IMR-90 (cell line): ENCODE data around the gene BSPH1. TPM values are rescaled to one million over a fixed set of nuclear protein-coding genes. Genes with fewer than 3 reads are reported as not detected.

Source experiments
- ATAC-seq: fragments of 200-7000 bp; cut with Tn5 transposase; 2 replicates; pipeline ENCODE4 v1.9.1; 2020; ENCODE audit warnings: low read depth, mild to moderate bottlenecking, moderate library complexity
- BruUV-seq: library from RNA; stranded (reverse); fragments of 400-500 nt; replicated peaks from 2 replicates; lab custom pipeline; 2021; lab: Mats Ljungman, UMichigan
- CTCF ChIA-PET: fragments of 300-600 bp; formaldehyde crosslinking; extraction: SDS; loops from one replicate; lab custom pipeline; 2021; ENCODE audit warnings: antibody characterized with exemption; lab: Yijun Ruan, JAX
- POLR2A ChIA-PET: fragments of 300-600 bp; sonication (Branson Sonifier 250); formaldehyde crosslinking; loops from one replicate; lab custom pipeline; 2022; ENCODE audit warnings: antibody characterized with exemption; ENCODE audit not compliant: unreplicated experiment; lab: Charles Lee
- DNase-seq: peaks from one replicate; pipeline ENCODE4 v3.0.0; 2013
- H2AFZ ChIP-seq: replicated peaks from 2 replicates; pipeline ENCODE3; 2013; ENCODE audit warnings: low read length, mild to moderate bottlenecking; ENCODE audit not compliant: poor library complexity
- H2AK5ac ChIP-seq: 2 replicates; pipeline ENCODE4 v1.6.1; 2013; ENCODE audit warnings: low read depth, low read length, inconsistent platforms
- H2AK9ac ChIP-seq: replicated peaks from 2 replicates; pipeline ENCODE3; 2013; ENCODE audit warnings: mild to moderate bottlenecking, low read depth, low read length, moderate library complexity; ENCODE audit not compliant: poor library complexity
- H2BK120ac ChIP-seq: 2 replicates; pipeline ENCODE4 v1.6.1; 2013; ENCODE audit warnings: low read depth, low read length, inconsistent platforms
- H2BK15ac ChIP-seq: 3 replicates; pipeline ENCODE4 v1.6.1; 2013; ENCODE audit warnings: low read depth, low read length, inconsistent platforms
- H2BK20ac ChIP-seq: 2 replicates; pipeline ENCODE4 v1.6.1; 2013; ENCODE audit warnings: low read depth, mild to moderate bottlenecking, inconsistent platforms, low read length, moderate library complexity
- H2BK5ac ChIP-seq: 2 replicates; pipeline ENCODE4 v1.6.1; 2013; ENCODE audit warnings: mild to moderate bottlenecking, low read depth, low read length, inconsistent platforms; ENCODE audit not compliant: poor library complexity, severe bottlenecking
- H3K14ac ChIP-seq: replicated peaks from 2 replicates; pipeline ENCODE4 v1.6.1; 2013; ENCODE audit warnings: low read depth, low read length, inconsistent platforms
- H3K18ac ChIP-seq: 2 replicates; pipeline ENCODE4 v1.6.1; 2013; ENCODE audit warnings: low read depth, low read length, control low read depth
- H3K23ac ChIP-seq: 2 replicates; pipeline ENCODE4 v1.6.1; 2013; ENCODE audit warnings: low read depth, low read length, inconsistent platforms
- H3K27ac ChIP-seq: 2 replicates; pipeline ENCODE4 v1.5.1; 2013; ENCODE audit warnings: mild to moderate bottlenecking, control low read depth, low read length; ENCODE audit not compliant: insufficient read depth
- H3K27me3 ChIP-seq: 2 replicates; pipeline ENCODE4 v1.6.1; 2013; ENCODE audit warnings: low read length; ENCODE audit not compliant: control insufficient read depth, insufficient read depth
- H3K36me3 ChIP-seq: 2 replicates; pipeline ENCODE4 v1.6.1; 2013; ENCODE audit warnings: low read length, mixed read lengths; ENCODE audit not compliant: control insufficient read depth, insufficient read depth
- H3K4ac ChIP-seq: 2 replicates; pipeline ENCODE4 v1.6.1; 2013; ENCODE audit warnings: low read depth, low read length, inconsistent platforms
- H3K4me1 ChIP-seq: 2 replicates; pipeline ENCODE4 v1.6.1; 2013; ENCODE audit warnings: low read length, mixed read lengths; ENCODE audit not compliant: control insufficient read depth, insufficient read depth
- H3K4me2 ChIP-seq: 2 replicates; pipeline ENCODE4 v1.6.1; 2013; ENCODE audit warnings: low read depth, mild to moderate bottlenecking, control low read depth, low read length, moderate library complexity
- H3K4me3 ChIP-seq: 2 replicates; pipeline ENCODE4 v1.5.1; 2013; ENCODE audit warnings: low read depth, mild to moderate bottlenecking, control low read depth, low read length, moderate library complexity; ENCODE audit not compliant: insufficient read depth
- H3K56ac ChIP-seq: 2 replicates; pipeline ENCODE4 v1.6.1; 2013; ENCODE audit warnings: low read length, inconsistent platforms; ENCODE audit not compliant: insufficient read depth; ENCODE audit errors: extremely low read depth
- H3K79me1 ChIP-seq, 2 experiments: 2 replicates each; pipeline ENCODE4 v1.6.1; 2013; ENCODE audit warnings: low read length in 2 of 2, inconsistent platforms in 1 of 2, low read depth in 1 of 2
- H3K9ac ChIP-seq: 2 replicates; pipeline ENCODE4 v1.6.1; 2013; ENCODE audit warnings: low read depth, low read length, control low read depth
- H3K9me1 ChIP-seq: 2 replicates; pipeline ENCODE4 v1.6.1; 2013; ENCODE audit warnings: low read length, inconsistent platforms; ENCODE audit not compliant: insufficient read depth
- H3K9me3 ChIP-seq: 2 replicates; pipeline ENCODE4 v1.6.1; 2013; ENCODE audit warnings: low read length; ENCODE audit not compliant: control insufficient read depth, insufficient read depth
- H4K20me1 ChIP-seq: 2 replicates; pipeline ENCODE4 v1.6.1; 2013; ENCODE audit warnings: low read length, inconsistent platforms; ENCODE audit not compliant: insufficient read depth
- H4K5ac ChIP-seq: 2 replicates; pipeline ENCODE4 v1.6.1; 2013; ENCODE audit warnings: mild to moderate bottlenecking, low read depth, low read length, control low read depth
- H4K8ac ChIP-seq, 2 experiments: 2 replicates each; pipeline ENCODE4 v1.6.1; 2013; ENCODE audit warnings: low read depth in 2 of 2, low read length in 2 of 2, control low read depth in 1 of 2, inconsistent platforms in 1 of 2
- H4K91ac ChIP-seq: 2 replicates; pipeline ENCODE4 v1.6.1; 2013; ENCODE audit warnings: low read depth, low read length, inconsistent platforms; ENCODE audit not compliant: insufficient read depth
- BHLHE40 ChIP-seq: fragments of 150-350 bp; IDR thresholded peaks from 2 replicates; pipeline ENCODE4 v1.6.1; 2016; ENCODE audit warnings: mild to moderate bottlenecking, low read depth, low read length
- CEBPB ChIP-seq: IDR thresholded peaks from 2 replicates; pipeline ENCODE4 v1.6.1; 2012; ENCODE audit warnings: low read depth, low read length, improper control_type of control experiment
- CTCF ChIP-seq: conservative IDR thresholded peaks from 2 replicates; pipeline ENCODE4 v1.5.1; 2012; ENCODE audit warnings: mild to moderate bottlenecking, low read depth, low read length, improper control_type of control experiment
- ELK1 ChIP-seq: fragments of 150-350 bp; IDR thresholded peaks from 2 replicates; pipeline ENCODE4 v1.6.1; 2016; ENCODE audit warnings: low read depth, mild to moderate bottlenecking, low read length, moderate library complexity, borderline replicate concordance
- MAFK ChIP-seq: IDR thresholded peaks from 2 replicates; pipeline ENCODE4 v1.6.1; 2012; ENCODE audit warnings: low read depth, low read length, improper control_type of control experiment
- MXI1 ChIP-seq: IDR thresholded peaks from 2 replicates; pipeline ENCODE4 v1.6.1; 2012; ENCODE audit warnings: low read depth, mild to moderate bottlenecking, low read length, moderate library complexity, borderline replicate concordance
- NFE2L2 ChIP-seq: fragments of 150-350 bp; IDR thresholded peaks from 2 replicates; pipeline ENCODE4 v1.6.1; 2016; ENCODE audit warnings: low read depth, mild to moderate bottlenecking, low read length
- POLR2A ChIP-seq: IDR thresholded peaks from 2 replicates; pipeline ENCODE4 v1.6.1; 2012; ENCODE audit warnings: mild to moderate bottlenecking, low read depth, low read length
- RAD21 ChIP-seq: IDR thresholded peaks from 2 replicates; pipeline ENCODE4 v1.6.1; 2012; ENCODE audit warnings: low read length, improper control_type of control experiment
- RCOR1 ChIP-seq: IDR thresholded peaks from 2 replicates; pipeline ENCODE4 v1.6.1; 2012; ENCODE audit warnings: mild to moderate bottlenecking, low read length, improper control_type of control experiment; ENCODE audit not compliant: insufficient replicate concordance
- RFX5 ChIP-seq: IDR thresholded peaks from 2 replicates; pipeline ENCODE4 v1.8.0; 2012; ENCODE audit warnings: low read depth, mild to moderate bottlenecking, low read length, moderate library complexity
- SMC3 ChIP-seq: fragments of 150-350 bp; IDR thresholded peaks from 2 replicates; pipeline ENCODE4 v1.6.1; 2016; ENCODE audit warnings: low read depth, mild to moderate bottlenecking, antibody characterized with exemption, low read length, moderate library complexity
- USF2 ChIP-seq: fragments of 150-350 bp; IDR thresholded peaks from 2 replicates; pipeline ENCODE4 v1.6.1; 2017; ENCODE audit warnings: mild to moderate bottlenecking, antibody characterized with exemption, low read length, low read depth
- WGBS, 2 experiments: methylation state at CpG; one replicate each; pipeline versions ENCODE4 v1.1.5 to v1.1.7; 2013; ENCODE audit warnings: missing lambda C conversion rate in 2 of 2; ENCODE audit not compliant: insufficient read length in 1 of 2; ENCODE audit errors: extremely low coverage in 2 of 2; 5-methylcytosine and 5-hydroxymethylcytosine counted together
- dilution Hi-C: fragments of 300-500 bp; cut with HindIII; formaldehyde crosslinking; loops from one replicate; pipeline ENCODE4 v1.14.3; 2018; ENCODE audit warnings: low sequenced_read_pairs; ENCODE audit not compliant: unreplicated experiment
- in situ Hi-C: fragments of 300-500 bp; cut with MboI; formaldehyde crosslinking; loops from 3 replicates; pipeline ENCODE4 v1.14.3; 2019; ENCODE audit warnings: low sequenced_read_pairs, inconsistent platforms, mixed read lengths
- intact Hi-C: fragments of 100-400 bp; cut with micrococcal nuclease; formaldehyde crosslinking; loops from 2 replicates; pipeline ENCODE4 v1.10.0; 2022
- polyA plus RNA-seq, 3 experiments: library from polyadenylated mRNA; depleted of rRNA; stranded (reverse); fragments of >200 nt; gene quantifications; 2 replicates each; pipeline ENCODE4 v1.2.3, GENCODE V29; 2012; ENCODE audit warnings: low replicate concordance in 1 of 3
- total RNA-seq: library from RNA; depleted of rRNA; stranded (reverse); fragments of >200 nt; gene quantifications from 2 replicates; pipeline ENCODE4 v1.2.3, GENCODE V29; 2012

The BSPH1 gene
- total and polyA plus RNA-seq, 2 of the 4 experiments (the other 2 are of a cell fraction), result not detected

GRCh38 chr19:47996230-47996727 lies 4.3 kb upstream of the BSPH1 start:
- no peak overlapping the region for H3K4ac ChIP-seq
- no peak overlapping the region; the same call in 1 of the 2 replicates for H3K56ac ChIP-seq
- no peak for DNase-seq
- H2AFZ ChIP-seq, result no peak overlapping the region
- H4K5ac ChIP-seq, result no peak overlapping the region
- H2BK20ac ChIP-seq, result no peak overlapping the region
- H4K91ac ChIP-seq, result no peak overlapping the region
- no peak overlapping the region for H3K9ac ChIP-seq
- WGBS, 2 experiments, result 33% methylated on average over 1 of the region's 1 CpG; no CpG with 5 or more reads in 1 of the 2 experiments
- H3K23ac ChIP-seq, result no peak overlapping the region
- no peak overlapping the region for H3K4me2 ChIP-seq
- no peak overlapping the region for H2BK15ac ChIP-seq
- no peak overlapping the region for H4K8ac ChIP-seq
- H3K18ac ChIP-seq, result no peak overlapping the region
- H3K14ac ChIP-seq, result no peak overlapping the region
- no peaks in the 10 kb centered on the region for H3K4me1 ChIP-seq
- no peak overlapping the region for H2AK5ac ChIP-seq
- CTCF ChIA-PET, result no interaction called here
- in situ Hi-C loops, result no loop called here
- dilution Hi-C loops, result no loop called here
- TF ChIP-seq ELK1 (no peak), CTCF (no peak), RCOR1 (no peak), USF2 (no peak), CEBPB (no peak), MXI1 (no peak), MAFK (no peak), BHLHE40 (no peak), RFX5 (no peak), NFE2L2 (no peak), POLR2A (no peak), SMC3 (no peak), RAD21 (no peak)
- intact Hi-C loops, result no loop called here
- no peaks in the 10 kb centered on the region for H3K9me1 ChIP-seq
- H2BK120ac ChIP-seq, result no peak overlapping the region
- no peaks in the 10 kb centered on the region for H3K27me3 ChIP-seq
- no peaks in the 10 kb centered on the region for H4K20me1 ChIP-seq
- H2AK9ac ChIP-seq, result no peak overlapping the region
- BruUV-seq, result no TSS peak
- ATAC-seq, result no peak
- no peak overlapping the region for H2BK5ac ChIP-seq
- no peaks in the 10 kb centered on the region for H3K36me3 ChIP-seq
- H3K79me1 ChIP-seq, result no peaks in the 10 kb centered on the region
- no peak overlapping the region for H3K27ac ChIP-seq
- H3K4me3 ChIP-seq, result no peak overlapping the region
- H3K9me3 ChIP-seq, result no peaks in the 10 kb centered on the region
- POLR2A ChIA-PET, result no interaction called here
